ENCODE results near the gene UBLCP1. TPM values are rescaled to one million over a fixed set of nuclear protein-coding genes. Genes with fewer than 3 reads are reported as not detected.
"Not testable (repeated sequence)": the region's sequence is repeated elsewhere in the genome, so short reads cannot be mapped to it uniquely, and the experiment has no call there.

UBLCP1 gene
- total and polyA plus RNA-seq, 8 donors = 29.9 to 49.9 (median 37.3) TPM

GRCh38 chr5:159301466-159301865 lies 38.4 kb downstream of the UBLCP1 start:
- intact Hi-C loops (cut with DNase I) = no loop called here
- Histone ChIP-seq H3K27ac (no peak overlapping the region), H3K27me3 (no peaks in the 10 kb centered on the region), H3K36me3 (no peaks in the 10 kb centered on the region), H3K4me1 (no peaks in the 10 kb centered on the region), H3K9me3 (peaks cover 0 to 48% of the 10 kb centered on the region in 2 donors), H3K4me3 (no peak overlapping the region)
- TF ChIP-seq, protein P1, sequence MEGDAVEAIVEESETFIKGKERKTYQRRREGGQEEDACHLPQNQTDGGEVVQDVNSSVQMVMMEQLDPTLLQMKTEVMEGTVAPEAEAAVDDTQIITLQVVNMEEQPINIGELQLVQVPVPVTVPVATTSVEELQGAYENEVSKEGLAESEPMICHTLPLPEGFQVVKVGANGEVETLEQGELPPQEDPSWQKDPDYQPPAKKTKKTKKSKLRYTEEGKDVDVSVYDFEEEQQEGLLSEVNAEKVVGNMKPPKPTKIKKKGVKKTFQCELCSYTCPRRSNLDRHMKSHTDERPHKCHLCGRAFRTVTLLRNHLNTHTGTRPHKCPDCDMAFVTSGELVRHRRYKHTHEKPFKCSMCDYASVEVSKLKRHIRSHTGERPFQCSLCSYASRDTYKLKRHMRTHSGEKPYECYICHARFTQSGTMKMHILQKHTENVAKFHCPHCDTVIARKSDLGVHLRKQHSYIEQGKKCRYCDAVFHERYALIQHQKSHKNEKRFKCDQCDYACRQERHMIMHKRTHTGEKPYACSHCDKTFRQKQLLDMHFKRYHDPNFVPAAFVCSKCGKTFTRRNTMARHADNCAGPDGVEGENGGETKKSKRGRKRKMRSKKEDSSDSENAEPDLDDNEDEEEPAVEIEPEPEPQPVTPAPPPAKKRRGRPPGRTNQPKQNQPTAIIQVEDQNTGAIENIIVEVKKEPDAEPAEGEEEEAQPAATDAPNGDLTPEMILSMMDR (IDR thresholded peaks at IDR 0.05) = no peak
- ATAC-seq (no peak), DNase-seq (no peak)

- intact Hi-C loops (cut with DNase I) = not testable (repeated sequence)
These were observed 39.1 kb downstream of the UBLCP1 start for GRCh38 chr5:159301929-159302860.

GRCh38 chr5:159303286-159303685 lies 40.2 kb downstream of the UBLCP1 start:
- Histone ChIP-seq H3K9me3 (peaks cover 0 to 35% of the 10 kb centered on the region in 2 donors), H3K27ac (no peak overlapping the region), H3K4me1 (no peaks in the 10 kb centered on the region), H3K36me3 (no peaks in the 10 kb centered on the region), H3K27me3 (no peaks in the 10 kb centered on the region), H3K4me3 (no peak overlapping the region)
- intact Hi-C loops (cut with DNase I) = no loop called here
- ATAC-seq = no peak
- DNase-seq = no peak
- TF ChIP-seq, protein P1 (IDR thresholded peaks at IDR 0.05) = no peak

More at GRCh38 chr5:159301929-159302860, 39.1 kb downstream of the UBLCP1 start:
- not testable (repeated sequence) for H3K27ac ChIP-seq, H3K4me1 ChIP-seq, ATAC-seq, DNase-seq, H3K36me3 ChIP-seq, H3K27me3 ChIP-seq, H3K4me3 ChIP-seq
- H3K9me3 ChIP-seq = peaks cover 0 to 46% of the 10 kb centered on the region in 2 donors

DNA sequence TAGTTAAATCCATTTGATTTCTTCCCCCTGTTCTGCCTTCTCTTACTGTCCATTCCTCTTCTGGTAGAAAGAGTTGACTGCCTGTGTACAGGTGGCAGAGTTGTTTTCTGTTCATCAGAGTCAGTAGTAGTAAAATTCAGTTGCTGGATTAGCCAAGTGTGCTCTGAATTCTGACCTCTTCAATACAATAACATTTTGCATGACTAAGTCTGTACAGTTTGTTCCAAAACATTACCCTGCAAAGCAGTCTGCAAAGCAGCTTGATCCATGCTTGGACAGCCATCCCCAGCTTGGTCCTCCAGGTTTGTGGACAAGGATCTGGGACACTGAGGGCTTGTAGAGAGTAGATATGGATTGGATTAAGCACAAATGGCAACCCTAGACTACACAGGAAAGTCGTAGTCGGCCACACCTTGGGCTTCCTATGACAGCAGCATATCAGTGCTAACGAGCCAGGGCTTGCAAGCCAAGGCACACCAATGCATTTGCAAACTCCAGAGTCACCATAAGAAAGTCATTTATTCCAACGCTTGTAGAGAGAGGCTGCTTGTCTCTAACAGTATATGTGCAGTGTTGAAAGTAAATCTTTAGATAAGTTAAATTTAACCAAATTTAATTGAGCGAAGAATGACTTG lies 42.0 kb downstream of the UBLCP1 start:
- DNase-seq (no peak), ATAC-seq (no peak)
- intact Hi-C loops (cut with DNase I) = no loop called here
- Histone ChIP-seq H3K4me3 (no peak overlapping the region), H3K27me3 (peaks cover 0 to 11% of the 10 kb centered on the region in 2 donors), H3K9me3 (peaks cover 0 to 26% of the 10 kb centered on the region in 2 donors), H3K36me3 (no peaks in the 10 kb centered on the region), H3K4me1 (no peaks in the 10 kb centered on the region), H3K27ac (no peak overlapping the region)
- TF ChIP-seq, protein P1 (IDR thresholded peaks at IDR 0.05) = no peak

DNA sequence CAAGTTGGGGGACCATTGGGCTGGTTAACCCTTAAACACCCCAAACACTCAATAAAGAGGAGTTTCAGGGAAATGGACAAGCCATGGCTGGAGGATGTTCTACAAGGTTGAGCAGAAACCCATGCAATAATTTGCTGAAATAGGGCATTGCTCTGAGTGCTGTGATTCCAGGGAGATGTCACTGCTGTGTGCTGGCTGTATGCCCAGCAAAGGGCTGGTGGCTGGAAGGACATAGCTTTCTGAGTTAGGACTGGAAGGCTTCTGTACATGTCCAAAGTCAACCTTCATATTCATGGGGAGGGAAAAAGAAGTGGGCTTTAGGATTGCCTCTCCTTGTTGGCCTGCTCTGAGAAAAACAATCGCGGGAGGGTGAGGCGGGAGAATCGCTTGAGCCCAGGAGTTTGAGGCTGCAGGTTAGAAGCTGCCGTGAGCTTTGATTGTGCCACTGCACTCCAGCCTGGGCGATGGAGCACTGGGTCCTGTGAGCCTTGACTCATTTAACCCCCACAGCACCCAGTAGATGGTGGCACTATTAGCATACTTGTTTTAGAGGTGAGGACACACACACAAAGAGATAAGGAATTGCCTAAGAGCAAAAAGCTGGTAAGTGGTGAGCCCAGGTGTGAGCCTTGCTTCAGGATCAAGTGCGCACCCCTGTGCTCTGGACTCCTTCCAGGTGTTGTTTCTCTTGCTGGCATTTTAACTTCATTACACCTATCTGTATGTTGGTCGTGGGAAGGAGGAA lies 46.8 kb downstream of the UBLCP1 start:
- peak overlapping the region in 1 of 2 donors; percentile 7 for H3K4me3 ChIP-seq
- peak overlapping the region; percentile 35 to 42 for H3K27ac ChIP-seq

More for the DNA sequence above, 46.8 kb downstream of the UBLCP1 start:
- Histone ChIP-seq H3K4me1 (peaks cover 0 to 5% of the 10 kb centered on the region in 2 donors), H3K27me3 (peaks cover 7 to 40% of the 10 kb centered on the region in 2 donors), H3K36me3 (no peaks in the 10 kb centered on the region), H3K9me3 (no peaks in the 10 kb centered on the region)
- no peak for DNase-seq
- peak; percentile 66 for ATAC-seq
- TF ChIP-seq, protein P1 (IDR thresholded peaks at IDR 0.05) = no peak
- intact Hi-C loops (cut with DNase I) = no loop called here
